HepG2 (cell line): ENCODE results near the gene PRKN. TPM values are rescaled to one million over a fixed set of nuclear protein-coding genes. Genes with fewer than 3 reads are reported as not detected.

Experiments
- CTCF ChIP-seq: sonication (generic); formaldehyde crosslinking; IDR thresholded peaks from 2 replicates; pipeline ENCODE4 v1.5.0; 2020; ENCODE audit warnings: mild to moderate bottlenecking, missing genetic modification reagents, moderate library complexity
- ESRRA ChIP-seq: sonication (generic); formaldehyde crosslinking; IDR thresholded peaks from 2 replicates; pipeline ENCODE4 v1.5.1; 2020; ENCODE audit warnings: mild to moderate bottlenecking, low read depth, missing genetic modification reagents
- HNF1A ChIP-seq, 2 experiments: sonication (generic) in 1 of 2; formaldehyde crosslinking in 1 of 2; IDR thresholded peaks; 2 replicates each; pipeline versions ENCODE4 v1.4.0 to v1.6.1; 2016 to 2020; ENCODE audit warnings: borderline replicate concordance in 1 of 2, low read depth in 1 of 2, mild to moderate bottlenecking in 1 of 2, missing genetic modification reagents in 1 of 2
- HNF4A ChIP-seq: sonication (generic); formaldehyde crosslinking; IDR thresholded peaks from 2 replicates; pipeline ENCODE4 v1.4.0; 2020; ENCODE audit warnings: missing genetic modification reagents
- HNF4G ChIP-seq, 2 experiments: sonication (generic) in 1 of 2; formaldehyde crosslinking in 1 of 2; IDR thresholded peaks; 2 replicates each; pipeline versions ENCODE4 v1.4.0 to v1.6.1; 2011 to 2020; ENCODE audit warnings: borderline replicate concordance in 2 of 2, low read depth in 2 of 2, mild to moderate bottlenecking in 2 of 2, low read length in 1 of 2, missing genetic modification reagents in 1 of 2, moderate library complexity in 1 of 2
- HNRNPH1 ChIP-seq: fragments of 200-400 bp; formaldehyde crosslinking; optimal IDR thresholded peaks from 2 replicates; pipeline ENCODE3; 2017; ENCODE audit warnings: mild to moderate bottlenecking, low read depth, low read length
- HOXA3 ChIP-seq: sonication (generic); formaldehyde crosslinking; IDR thresholded peaks from 2 replicates; pipeline ENCODE4 v1.5.0; 2020; ENCODE audit warnings: missing genetic modification reagents
- KDM1A ChIP-seq: IDR thresholded peaks from 2 replicates; pipeline ENCODE4 v1.6.1; 2016; ENCODE audit warnings: missing compliant biosample characterization
- KDM5A ChIP-seq: fragments of 200-600 bp; sonication (generic); IDR thresholded peaks from 2 replicates; pipeline ENCODE4 v1.7.0; 2018; ENCODE audit warnings: antibody characterized with exemption, mild to moderate bottlenecking, low read length, borderline replicate concordance
- MEIS2 ChIP-seq: sonication (generic); formaldehyde crosslinking; IDR thresholded peaks from 2 replicates; pipeline ENCODE4 v1.9.0; 2021; ENCODE audit warnings: mild to moderate bottlenecking, missing genetic modification reagents
- NCOR1 ChIP-seq: fragments of 200-600 bp; sonication (generic); IDR thresholded peaks from 2 replicates; pipeline ENCODE4 v1.7.0; 2017; ENCODE audit warnings: antibody characterized with exemption, low read length, borderline replicate concordance
- NKX3-1 ChIP-seq: sonication (generic); formaldehyde crosslinking; IDR thresholded peaks from 2 replicates; pipeline ENCODE4 v1.5.0; 2020; ENCODE audit warnings: missing genetic modification reagents
- NR2C2 ChIP-seq: sonication (generic); formaldehyde crosslinking; IDR thresholded peaks from 2 replicates; pipeline ENCODE4 v1.4.0; 2020; ENCODE audit warnings: missing genetic modification reagents, mild to moderate bottlenecking, moderate library complexity, borderline replicate concordance
- NR2F2 ChIP-seq: IDR thresholded peaks from 2 replicates; pipeline ENCODE4 v1.6.1; 2012; ENCODE audit warnings: low read depth, inconsistent platforms, borderline replicate concordance
- NR2F6 ChIP-seq, 2 experiments: IDR thresholded peaks; 2 replicates each; pipeline ENCODE4 v1.6.1; 2016; ENCODE audit warnings: antibody characterized with exemption in 1 of 2, mild to moderate bottlenecking in 1 of 2
- SOX5 ChIP-seq: IDR thresholded peaks from 2 replicates; pipeline ENCODE4 v1.6.1; 2016; ENCODE audit warnings: borderline replicate concordance
- ZNF382 ChIP-seq: sonication (generic); formaldehyde crosslinking; IDR thresholded peaks from 2 replicates; pipeline ENCODE4 v1.5.0; 2020; ENCODE audit warnings: missing genetic modification reagents, mild to moderate bottlenecking, borderline replicate concordance
- ZNF574 ChIP-seq: sonication (generic); formaldehyde crosslinking; IDR thresholded peaks from 2 replicates; pipeline ENCODE4 v1.4.0; 2020; ENCODE audit warnings: missing genetic modification reagents
- ZSCAN21 ChIP-seq: sonication (generic); formaldehyde crosslinking; IDR thresholded peaks from 2 replicates; pipeline ENCODE4 v1.8.0; 2022; ENCODE audit warnings: mild to moderate bottlenecking, missing genetic modification reagents, moderate library complexity, borderline replicate concordance
- polyA plus RNA-seq, 8 experiments: library from polyadenylated mRNA; depleted of rRNA in 3 of 8; stranded (reverse) in 7 of 8; unstranded in 1 of 8; fragments of >200 nt; fragmentation: Illumina TruSeq in 4 of 8; extraction: Trizol in 4 of 8; gene quantifications; 2 replicates each; pipeline versions ENCODE4 v1.2.1 to v1.2.3, GENCODE V29; 2011 to 2016; ENCODE audit warnings: low read depth in 4 of 8, missing spikeins in 1 of 8, mixed read lengths in 1 of 8; ENCODE audit not compliant: insufficient read depth in 1 of 8
- total RNA-seq, 5 experiments: library from RNA; depleted of rRNA; stranded (reverse); fragments of >200 nt; fragmentation: Illumina TruSeq; extraction: Trizol; gene quantifications; 2 replicates each; pipeline ENCODE4 v1.2.3, GENCODE V29; 2016; ENCODE audit warnings: low read depth in 1 of 5

PRKN gene
- total and polyA plus RNA-seq, 2 of the 13 experiments (the other 11 are each of a cell fraction or from before 2014, with no cell fraction given) = 0.31 to 0.44 TPM

GRCh38 chr6:161838306-161839035, 889.1 kb downstream of the PRKN start (continued):
- TF ChIP-seq SOX5 = peak; percentile 57; the same call in 1 of the 2 replicates
- no peak for TF ChIP-seq HNRNPH1
- TF ChIP-seq HNF4G (IDR thresholded peaks at IDR 0.05; ENCODE audit: borderline replicate concordance, low read depth, low read length) = peak; percentile 35; the same call in 1 of the 2 replicates
- no peak; the same call in 1 of the 2 replicates for TF ChIP-seq HNF4G (CRISPR knock-in tag; IDR thresholded peaks at IDR 0.05; ENCODE audit: borderline replicate concordance, low read depth)
- TF ChIP-seq HNF4A (CRISPR knock-in tag) = peak; percentile 91
- TF ChIP-seq ZSCAN21 (CRISPR knock-in tag) = no peak
- peak; percentile 79 for TF ChIP-seq NR2F2
- TF ChIP-seq NR2C2 (CRISPR knock-in tag) = peak; percentile 35; the same call in 1 of the 2 replicates
- 0 out of 2 replicates have a peak, but pooled peaks have one; percentile 6 for TF ChIP-seq CTCF (CRISPR knock-in tag)
- peak; percentile 77 for TF ChIP-seq NR2F6 (IDR thresholded peaks at IDR 0.05)
- TF ChIP-seq NR2F6 (CRISPR knock-in tag; IDR thresholded peaks at IDR 0.05) = peak; percentile 86
- 0 out of 2 replicates have a peak, but pooled peaks have one; percentile 70 for TF ChIP-seq ESRRA (CRISPR knock-in tag)
- TF ChIP-seq ZNF574 (CRISPR knock-in tag) = peak; percentile 65
- no peak for TF ChIP-seq NKX3-1
- no peak for TF ChIP-seq KDM5A
- TF ChIP-seq HOXA3 (CRISPR knock-in tag) = peak; percentile 57; the same call in 1 of the 2 replicates
- TF ChIP-seq KDM1A (CRISPR knock-in tag) = peak; percentile 42; the same call in 1 of the 2 replicates
- peak; percentile 37; the same call in 1 of the 2 replicates for TF ChIP-seq MEIS2 (CRISPR knock-in tag)
- TF ChIP-seq HNF1A (IDR thresholded peaks at IDR 0.05; ENCODE audit: low read depth) = no peak
- TF ChIP-seq HNF1A (CRISPR knock-in tag; IDR thresholded peaks at IDR 0.05; ENCODE audit: borderline replicate concordance) = peak; percentile 48; the same call in 1 of the 2 replicates
- TF ChIP-seq NCOR1 = peak; percentile 55; the same call in 1 of the 2 replicates
- TF ChIP-seq ZNF382 (CRISPR knock-in tag) = no peak
